ENCODE data around the gene SLC26A11. TPM values are rescaled to one million over a fixed set of nuclear protein-coding genes. Genes with fewer than 3 reads are reported as not detected.
A peak's percentile ranks its signal among the peaks of the same experiment; 100 is the strongest.

Gene SLC26A11
- total and polyA plus RNA-seq, 2 of the 13 experiments (the other 11 are each of a cell fraction or from before 2014, with no cell fraction given), result 8.7 to 13.2 TPM

GRCh38 chr17:80220736-80221215, 549 bp downstream of the SLC26A11 start (continued):
- TF ChIP-seq IKZF5 (CRISPR knock-in tag; IDR thresholded peaks at IDR 0.05) (no peak), RBM39 (IDR thresholded peaks at IDR 0.05; ENCODE audit: low read depth, low read length, poor library complexity, severe bottlenecking) (no peak), SRSF9 (IDR thresholded peaks at IDR 0.05; ENCODE audit: borderline replicate concordance, insufficient read depth, low read depth, low read length, poor library complexity, severe bottlenecking) (no peak), ZNF496 (CRISPR knock-in tag; IDR thresholded peaks at IDR 0.05; ENCODE audit: insufficient replicate concordance) (no peak), ISX (CRISPR knock-in tag; conservative IDR thresholded peaks at IDR 0.05) (no peak), STAG1 (CRISPR knock-in tag; IDR thresholded peaks at IDR 0.05) (peak; percentile 6; the same call in 1 of the 2 replicates), BORCS8-MEF2B (CRISPR knock-in tag; IDR thresholded peaks at IDR 0.05) (no peak), TMF1 (CRISPR knock-in tag; IDR thresholded peaks at IDR 0.05; ENCODE audit: low read depth) (no peak), ZNF24 (IDR thresholded peaks at IDR 0.05) (no peak), ZBTB1 (CRISPR knock-in tag; IDR thresholded peaks at IDR 0.05; ENCODE audit: borderline replicate concordance) (no peak), ZNF709 (CRISPR knock-in tag; IDR thresholded peaks at IDR 0.05) (no peak), CENPT (CRISPR knock-in tag; IDR thresholded peaks at IDR 0.05; ENCODE audit: low read depth) (no peak), KMT2B (CRISPR knock-in tag; IDR thresholded peaks at IDR 0.05) (no peak), ZNF280B (CRISPR knock-in tag; IDR thresholded peaks at IDR 0.05; ENCODE audit: borderline replicate concordance) (no peak), CSRNP1 (CRISPR knock-in tag; IDR thresholded peaks at IDR 0.05) (no peak), ZNF530 (CRISPR knock-in tag; IDR thresholded peaks at IDR 0.05; ENCODE audit: low read depth) (no peak), ZIK1 (CRISPR knock-in tag; IDR thresholded peaks at IDR 0.05; ENCODE audit: borderline replicate concordance, low read depth) (no peak), JUND (CRISPR knock-in tag; IDR thresholded peaks at IDR 0.05) (no peak), ZNF672 (CRISPR knock-in tag; IDR thresholded peaks at IDR 0.05) (no peak), ZNF282 (IDR thresholded peaks at IDR 0.05; ENCODE audit: partially characterized antibody) (no peak), ZNF34 (CRISPR knock-in tag; IDR thresholded peaks at IDR 0.05; ENCODE audit: borderline replicate concordance) (0 out of 2 replicates have a peak, but pooled peaks have one; percentile 20), E2F5 (CRISPR knock-in tag; conservative IDR thresholded peaks at IDR 0.05) (no peak), RNF2 (conservative IDR thresholded peaks at IDR 0.05; ENCODE audit: low read depth) (no peak), ZNF234 (CRISPR knock-in tag; conservative IDR thresholded peaks at IDR 0.05) (0 out of 2 replicates have a peak, but pooled peaks have one; percentile 16), ZNF333 (CRISPR knock-in tag; IDR thresholded peaks at IDR 0.05; ENCODE audit: borderline replicate concordance) (no peak), ZNF777 (CRISPR knock-in tag; IDR thresholded peaks at IDR 0.05) (no peak), ZNF546 (CRISPR knock-in tag; conservative IDR thresholded peaks at IDR 0.05) (no peak)

Data from HepG2 (cell line).